Esophagus squamous epithelium (tissue), 5 donors: ENCODE data around the gene ERN1. TPM values are rescaled to one million over a fixed set of nuclear protein-coding genes. Genes with fewer than 3 reads are reported as not detected.
A peak's percentile ranks its signal among the peaks of the same experiment; 100 is the strongest.

Experiments used
- DNase-seq: peaks from one replicate; lab custom pipeline; 2025; lab: John Stamatoyannopoulos, UW
- H3K27ac ChIP-seq, 4 donors: fragments of 200-600 bp; sonication (generic); one replicate each; pipeline ENCODE4 v1.5.1; 2016 to 2019; ENCODE audit warnings: mild to moderate bottlenecking in 1 of 4
- H3K27me3 ChIP-seq, 4 donors: fragments of 200-600 bp; sonication (generic); 1 replicate in 3 of 4; 2 replicates in 1 of 4; pipeline versions ENCODE4 v1.5.1 to v1.6.0; 2017 to 2021; ENCODE audit warnings: antibody characterized with exemption in 1 of 4
- H3K36me3 ChIP-seq, 3 donors: fragments of 200-600 bp; sonication (generic); one replicate each; pipeline ENCODE4 v1.5.1; 2016 to 2019
- H3K4me1 ChIP-seq, 3 donors: fragments of 200-600 bp; sonication (generic); one replicate each; pipeline ENCODE4 v1.5.1; 2017 to 2019
- H3K4me3 ChIP-seq, 4 donors: fragments of 200-600 bp; sonication (generic); 1 replicate in 3 of 4; 2 replicates in 1 of 4; pipeline ENCODE4 v1.5.1; 2016 to 2019; ENCODE audit warnings: mild to moderate bottlenecking in 2 of 4, moderate library complexity in 1 of 4
- H3K9me3 ChIP-seq, 3 donors: fragments of 200-600 bp; sonication (generic); one replicate each; pipeline ENCODE4 v1.5.1; 2016 to 2019
- CTCF ChIP-seq, 6 experiments: fragments of 450-650 bp in 4 of 6; fragments of 200-600 bp in 2 of 6; sonication (generic) in 2 of 6; IDR thresholded peaks; one replicate each; pipeline ENCODE4 v1.5.1; 2016 to 2019; ENCODE audit warnings: antibody characterized with exemption in 6 of 6, mild to moderate bottlenecking in 4 of 6, moderate library complexity in 4 of 6
- POLR2A ChIP-seq, 4 donors: fragments of 450-650 bp; IDR thresholded peaks; one replicate each; pipeline ENCODE4 v1.6.1; 2017; ENCODE audit warnings: antibody characterized with exemption in 4 of 4, mild to moderate bottlenecking in 4 of 4, moderate library complexity in 3 of 4
- WGBS, 2 donors: methylation state at CpG; one replicate each; pipeline ENCODE4 v1.1.5; 2018; 5-methylcytosine and 5-hydroxymethylcytosine counted together
- intact Hi-C: fragments of 100-400 bp; cut with DNase I; formaldehyde crosslinking; loops from one replicate; pipeline ENCODE4 v1.15.0; 2022
- total RNA-seq, 4 donors: library from RNA; depleted of rRNA; stranded (reverse); fragments of >200 nt; gene quantifications; one replicate each; pipeline ENCODE4 v1.1.0, GENCODE V29; 2016
- donor health status: DM: yes; HTN: yes; CAD: no.

ERN1 gene
- total RNA-seq, 4 donors from 2014 or later: 9.2 to 19.1 (median 15.1) TPM

- DNase-seq: no peak
- H3K27ac ChIP-seq: no peak overlapping the region
- H3K27me3 ChIP-seq: peaks cover 0 to 55% (median 4%) of the 10 kb centered on the region in 4 donors
- WGBS, 2 donors: 75 to 76% methylated on average over 24 to 25 of the region's 25 CpGs
- H3K4me3 ChIP-seq: no peak overlapping the region
- intact Hi-C loops: no loop called here
- H3K36me3 ChIP-seq: no peaks in the 10 kb centered on the region
- no peak for TF ChIP-seq POLR2A (IDR thresholded peaks at IDR 0.05)
- TF ChIP-seq CTCF (IDR thresholded peaks at IDR 0.05): no peak
- H3K4me1 ChIP-seq: peaks cover 12 to 23% (median 14%) of the 10 kb centered on the region in 3 donors
- H3K9me3 ChIP-seq: no peaks in the 10 kb centered on the region
These were observed 130.0 kb downstream of the ERN1 start for GRCh38 chr17:63999680-64000531.

GRCh38 chr17:63998721-63999679 is 130.9 kb downstream of the ERN1 start:
- peaks cover 12 to 23% (median 14%) of the 10 kb centered on the region in 3 donors for H3K4me1 ChIP-seq
- H3K9me3 ChIP-seq: no peaks in the 10 kb centered on the region
- TF ChIP-seq POLR2A (IDR thresholded peaks at IDR 0.05): no peak
- no peak for TF ChIP-seq CTCF (IDR thresholded peaks at IDR 0.05)
- peak overlapping the region; percentile 9 to 68 (median 50) for H3K4me3 ChIP-seq
- H3K36me3 ChIP-seq: no peaks in the 10 kb centered on the region
- WGBS, 2 donors: 15 to 69% methylated on average over 2 to 10 of the region's 33 CpGs
- intact Hi-C loops: no loop called here
- peak overlapping the region in 3 of 4 donors; percentile 1 to 38 (median 8) for H3K27ac ChIP-seq
- H3K27me3 ChIP-seq: peaks cover 0 to 61% (median 4%) of the 10 kb centered on the region in 4 donors
- DNase-seq: no peak

- Histone ChIP-seq H3K36me3 (no peaks in the 10 kb centered on the region), H3K27ac (peak within 1 kb of the TSS in 3 of 4 donors; percentile 1 to 38 (median 8)), H3K27me3 (peaks cover 0 to 68% (median 4%) of the 10 kb centered on the region in 4 donors), H3K4me3 (peak within 1 kb of the TSS; percentile 9 to 68 (median 50)), H3K9me3 (no peaks in the 10 kb centered on the region), H3K4me1 (peaks cover 12 to 23% (median 14%) of the 10 kb centered on the region in 3 donors)
- WGBS, 2 donors: no CpG with 5 or more reads among the region's 43 CpGs
- TF ChIP-seq POLR2A (IDR thresholded peaks at IDR 0.05) (no peak), CTCF (IDR thresholded peaks at IDR 0.05) (peak in 1 of 6 experiments; percentile 5)
- DNase-seq: no peak
- intact Hi-C loops: no loop called here
These were observed 131.8 kb downstream of the ERN1 start, which contains the start of gene PRR29 for GRCh38 chr17:63998050-63998720. TSS of gene PRR29 (plus strand) at chr17:63998351. CDS start at chr17:63998365, 14 bp downstream.

- Histone ChIP-seq H3K27me3 (peaks cover 0 to 74% (median 4%) of the 10 kb centered on the region in 4 donors), H3K36me3 (no peaks in the 10 kb centered on the region), H3K27ac (peak overlapping the region in 2 of 4 donors; percentile 8 to 38), H3K4me3 (peak overlapping the region in 3 of 4 donors; percentile 48 to 68 (median 52)), H3K4me1 (peaks cover 12 to 23% (median 14%) of the 10 kb centered on the region in 3 donors), H3K9me3 (no peaks in the 10 kb centered on the region)
- no peak for TF ChIP-seq CTCF (IDR thresholded peaks at IDR 0.05)
- TF ChIP-seq POLR2A (IDR thresholded peaks at IDR 0.05): no peak
- intact Hi-C loops: no loop called here
- WGBS, 2 donors: 11 to 19% methylated on average over 14 to 16 of the region's 19 CpGs
- no peak for DNase-seq
These were observed 132.4 kb downstream of the ERN1 start for GRCh38 chr17:63997341-63998048.
